GM12874 (cell line): ENCODE results near the gene TMEM108.

ENCODE experiments used
- CTCF ChIP-seq: IDR thresholded peaks from 2 replicates; pipeline ENCODE4 v1.5.1; 2011; ENCODE audit warnings: low read depth, mild to moderate bottlenecking, control low read depth, low read length, moderate library complexity; ENCODE audit not compliant: insufficient read depth

Gene TMEM108

GRCh38 chr3:133371181-133371580 is 333.0 kb downstream of the TMEM108 start:
- TF ChIP-seq CTCF = no peak

GRCh38 chr3:133371676-133372075 is 333.5 kb downstream of the TMEM108 start:
- TF ChIP-seq CTCF = no peak

GRCh38 chr3:133374708-133375402 is 336.7 kb downstream of the TMEM108 start:
- TF ChIP-seq CTCF = no peak

GRCh38 chr3:133375403-133375745 is 337.2 kb downstream of the TMEM108 start:
- TF ChIP-seq CTCF = no peak

- TF ChIP-seq CTCF = 0 out of 2 replicates have a peak, but pooled peaks have one; percentile 5
Measured at GRCh38 chr3:133376810-133377209, 338.6 kb downstream of the TMEM108 start.

GRCh38 chr3:133377396-133377795 is 339.2 kb downstream of the TMEM108 start:
- no peak for TF ChIP-seq CTCF

GRCh38 chr3:133379926-133380325 is 341.7 kb downstream of the TMEM108 start:
- TF ChIP-seq CTCF = no peak
